Activated CD4-positive, alpha-beta T cell treated with anti-CD3 and anti-CD28 coated beads, Interleukin-10, Interleukin-2, amounts not matched to agents 100 ng/mL and 50 ng/mL, durations not matched to agents 16 hours and 8 hours (primary cell): Measurements from ENCODE around the gene BOK.
A peak's percentile ranks its signal among the peaks of the same experiment; 100 is the strongest.

Source experiments
- DNase-seq: peaks from one replicate; pipeline ENCODE4 v3.0.0-alpha.2; 2020

BOK gene

DNA sequence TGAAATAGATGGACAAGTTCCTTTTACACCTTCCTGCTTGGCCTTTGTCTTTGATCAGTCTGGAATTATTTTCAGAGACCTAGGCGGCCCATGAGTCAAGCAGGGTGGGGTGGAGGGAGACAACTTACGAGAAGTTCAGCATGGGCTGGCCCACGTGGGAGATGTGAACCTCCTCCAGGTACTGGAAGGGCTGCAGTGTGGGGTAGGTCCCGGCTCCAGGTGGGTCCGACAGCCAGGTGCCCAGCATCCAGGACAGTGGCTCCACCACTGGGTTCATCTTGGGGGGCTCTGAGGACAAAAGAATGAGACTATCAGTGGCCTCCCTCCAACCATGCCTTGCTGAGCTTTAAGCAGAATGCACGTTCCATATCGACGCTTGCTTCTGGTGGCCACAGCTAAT, 47.6 kb downstream of the BOK start:
- no peak for DNase-seq

GRCh38 chr2:241607162-241607885, 48.8 kb downstream of the BOK start:
- DNase-seq = no peak

- DNase-seq = no peak
Measured at GRCh38 chr2:241608881-241609280, 50.3 kb downstream of the BOK start.

DNA sequence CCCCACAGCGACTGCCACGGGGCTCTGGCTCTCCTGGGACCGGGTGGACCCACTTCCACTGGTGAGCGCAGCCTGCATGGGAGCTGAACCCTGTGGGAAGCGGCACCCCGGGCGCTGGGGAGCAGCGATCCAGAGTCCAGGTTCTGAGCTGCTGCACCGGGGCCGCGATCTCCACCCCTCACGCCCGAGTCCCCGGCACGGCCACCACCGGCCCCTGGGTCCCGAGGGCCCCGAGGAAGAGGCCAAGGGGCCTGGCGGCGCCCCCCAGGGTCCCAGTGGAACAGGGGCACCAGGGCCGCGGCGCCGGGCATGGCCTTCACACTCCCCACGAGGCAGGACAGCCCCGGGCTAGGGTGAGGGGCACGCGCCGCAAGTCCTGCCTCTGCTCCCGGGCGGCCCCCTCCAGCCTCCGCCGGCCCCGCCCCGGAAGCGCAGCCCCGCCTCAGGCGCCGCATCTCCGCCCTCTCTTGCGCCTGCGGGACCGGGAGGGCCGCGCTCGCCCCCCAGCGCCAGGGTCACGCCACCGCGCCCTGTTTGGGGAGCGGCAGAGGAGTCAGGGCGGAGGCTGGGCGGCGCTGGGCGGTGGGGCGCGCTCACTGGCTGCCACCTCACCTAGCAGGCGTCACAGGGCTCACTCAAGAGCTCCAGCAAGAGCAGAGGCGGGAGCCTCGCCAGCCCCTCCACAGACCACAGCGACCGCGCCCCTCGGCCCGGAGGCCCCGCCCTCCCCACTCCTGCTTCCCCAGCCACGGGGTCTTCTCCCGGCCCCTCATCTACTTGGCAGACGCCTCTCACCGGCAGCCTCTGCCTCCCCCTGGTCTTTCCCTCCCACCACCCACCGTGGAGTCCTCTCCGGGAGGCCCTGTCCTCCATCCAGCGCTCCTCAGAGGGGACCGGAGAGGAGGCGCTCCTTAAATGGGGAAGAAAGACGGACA, 51.6 kb downstream of the BOK start:
- DNase-seq = peak; percentile 94

- DNase-seq = no peak
Measured at GRCh38 chr2:241611062-241611461, 52.5 kb downstream of the BOK start.

DNA sequence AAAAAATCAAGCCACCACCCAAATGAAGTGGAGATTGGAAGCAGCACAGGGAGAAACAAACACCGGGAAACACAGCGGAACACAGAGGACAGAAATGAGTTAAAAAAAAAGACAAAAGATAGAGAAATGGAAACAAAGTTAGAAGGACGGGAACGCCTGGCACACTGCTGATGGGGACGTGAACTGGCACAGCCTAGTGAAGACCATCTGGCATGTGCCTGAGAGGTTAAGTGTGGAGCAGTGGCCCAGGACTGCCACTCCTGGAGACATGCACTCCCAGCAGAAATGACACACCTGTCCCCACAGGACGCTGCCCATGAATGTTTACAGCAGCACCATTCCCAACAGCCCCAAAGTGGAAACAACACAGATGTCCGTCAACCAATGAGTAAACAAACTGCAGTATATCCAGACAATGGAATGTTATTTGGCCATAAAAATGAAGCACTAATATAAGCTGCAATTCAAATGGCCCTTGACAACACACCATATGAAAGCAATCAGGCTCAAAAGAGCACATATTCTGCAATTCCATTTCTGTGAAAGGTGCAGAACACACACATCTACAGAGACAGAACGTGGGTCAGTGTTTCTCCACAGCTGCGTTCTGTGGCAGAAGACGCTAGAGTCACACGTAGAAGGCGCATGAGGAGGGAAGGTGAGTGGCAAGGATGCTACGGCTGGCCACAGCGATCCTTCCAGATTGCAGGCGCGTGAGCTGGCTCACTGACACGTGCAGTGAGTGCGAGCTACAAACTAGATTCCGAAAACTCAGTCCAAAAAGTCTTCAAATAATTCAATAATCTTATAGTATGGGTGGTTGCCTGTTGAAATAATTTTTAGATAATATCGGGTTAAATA, 53.8 kb downstream of the BOK start:
- no peak for DNase-seq

GRCh38 chr2:241613017-241613780, 54.7 kb downstream of the BOK start:
- no peak for DNase-seq

- DNase-seq = no peak
Measured at GRCh38 chr2:241615041-241615440, 56.5 kb downstream of the BOK start.

GRCh38 chr2:241615522-241616052, 57.0 kb downstream of the BOK start:
- DNase-seq = no peak

DNA sequence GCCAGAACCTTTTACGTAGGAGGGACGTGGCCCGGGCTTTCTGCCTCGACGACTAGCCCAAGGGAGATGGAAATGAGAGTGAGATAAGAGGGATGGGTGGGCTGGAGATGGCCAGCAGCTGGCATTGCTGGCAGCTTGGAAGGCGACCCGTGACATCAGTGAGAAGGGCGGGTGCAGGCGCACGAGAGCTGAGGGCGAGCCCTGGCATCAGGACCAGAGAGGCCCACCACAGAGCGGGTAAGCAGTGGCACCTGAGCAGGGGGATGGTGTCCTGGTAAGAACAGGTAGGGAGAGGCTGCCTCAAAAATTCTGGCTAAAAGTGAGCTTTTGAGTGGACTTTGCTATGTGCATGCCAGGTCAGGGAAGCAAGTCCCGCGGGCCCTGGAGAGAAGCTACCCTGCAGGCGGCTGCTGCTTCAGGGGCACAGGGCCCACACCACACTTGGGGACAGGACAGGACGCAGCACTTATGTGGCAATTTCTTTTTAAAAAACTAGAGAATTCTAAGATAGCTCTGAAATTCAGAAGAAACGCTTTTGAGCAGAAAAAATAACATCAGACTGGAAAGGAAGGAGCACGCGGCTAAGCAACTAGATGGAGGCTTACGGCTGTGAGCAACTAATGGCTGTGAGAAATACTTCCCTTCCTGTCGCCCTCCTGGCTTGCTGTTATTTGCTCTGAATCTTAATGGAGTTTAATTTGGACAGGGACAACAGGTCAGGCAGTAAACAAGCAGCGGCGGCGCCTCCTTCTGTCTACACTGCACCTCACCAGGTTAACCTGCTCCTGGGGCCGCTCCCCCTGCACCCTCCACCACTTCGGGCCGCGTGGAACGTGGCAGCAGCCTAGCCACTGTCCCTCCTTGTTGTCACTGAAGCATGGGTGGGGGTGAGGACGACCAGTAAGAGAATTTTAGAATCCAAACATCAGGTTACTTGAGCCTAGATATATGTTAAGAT, 57.9 kb downstream of the BOK start:
- no peak for DNase-seq

DNA sequence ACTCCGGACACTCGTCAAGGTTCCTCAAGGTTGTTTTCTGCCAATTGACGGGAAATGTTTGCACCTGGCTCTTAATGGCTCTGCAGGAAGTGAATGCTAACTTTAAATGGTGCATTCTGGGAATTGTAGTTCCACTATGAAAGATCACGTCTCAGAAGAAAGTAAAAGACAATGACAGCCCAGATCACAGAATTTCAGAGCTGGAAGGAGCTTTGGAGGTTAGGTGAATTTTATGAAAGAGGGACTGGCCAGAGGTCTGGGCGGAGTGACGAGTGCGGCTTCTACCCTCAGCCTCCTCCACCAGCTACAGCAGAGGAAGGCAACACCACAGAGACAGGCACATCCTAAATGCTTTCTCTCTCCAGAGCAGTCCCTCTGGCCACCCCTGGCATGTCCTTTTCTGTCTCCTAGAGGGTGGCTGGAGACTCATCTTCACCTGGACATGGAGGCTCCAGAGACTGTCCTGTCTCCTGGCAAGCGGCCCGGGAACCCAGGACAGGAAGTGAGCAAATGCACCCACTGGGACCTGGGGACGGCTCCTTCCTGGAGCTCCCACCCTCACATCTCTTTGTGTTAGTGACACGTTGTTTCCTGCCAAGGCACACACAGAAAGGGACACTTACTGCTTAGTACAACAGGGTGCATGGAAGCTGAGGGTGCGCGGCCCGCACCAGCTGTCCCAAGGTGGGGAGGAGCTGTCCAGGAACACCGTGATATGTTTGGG, 59.0 kb downstream of the BOK start:
- DNase-seq = peak; percentile 55

DNA sequence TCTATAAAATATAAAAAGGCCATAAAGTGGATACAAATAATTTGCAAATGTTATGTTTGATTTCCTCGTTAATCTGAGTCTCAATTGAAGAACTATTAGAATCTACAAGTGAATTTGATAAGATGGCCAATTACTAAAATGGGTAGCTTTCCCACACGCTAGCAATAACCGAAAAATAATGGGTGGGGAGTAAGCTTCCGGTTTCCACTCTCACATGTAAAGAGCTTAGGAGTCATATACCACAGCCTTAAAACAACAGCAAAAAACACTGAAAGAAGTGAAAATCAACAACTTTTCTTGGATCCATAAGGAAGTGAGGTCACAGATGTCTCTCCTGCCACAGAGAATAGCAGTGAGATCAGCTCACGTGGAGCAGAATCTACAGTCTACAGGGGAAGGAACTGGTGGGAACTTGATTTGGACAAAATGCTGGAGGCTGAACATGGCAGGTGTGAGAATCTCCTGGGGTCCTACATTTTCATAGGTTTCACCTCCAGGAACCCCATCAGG, 59.8 kb downstream of the BOK start:
- peak; percentile 38 for DNase-seq

DNA sequence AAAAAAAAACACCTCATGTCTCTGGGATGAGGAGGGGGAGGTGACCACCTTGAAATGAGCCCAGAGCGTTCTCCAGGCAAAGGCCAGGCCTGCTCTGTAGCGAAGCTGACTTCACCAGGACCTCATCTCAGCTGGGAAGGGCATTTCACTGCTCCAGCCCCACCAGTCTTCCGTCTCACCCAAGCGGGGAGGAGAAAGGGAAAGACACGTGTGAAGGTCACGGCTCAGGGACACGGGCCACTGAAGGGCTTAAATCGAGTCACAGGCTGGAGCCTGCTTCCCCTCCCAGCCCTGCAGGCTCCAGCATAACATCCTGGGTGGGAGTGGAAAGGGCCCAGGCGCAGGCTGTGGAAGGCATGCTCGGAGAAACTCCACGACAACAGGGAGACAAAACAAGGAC, 60.3 kb downstream of the BOK start:
- no peak for DNase-seq

DNA sequence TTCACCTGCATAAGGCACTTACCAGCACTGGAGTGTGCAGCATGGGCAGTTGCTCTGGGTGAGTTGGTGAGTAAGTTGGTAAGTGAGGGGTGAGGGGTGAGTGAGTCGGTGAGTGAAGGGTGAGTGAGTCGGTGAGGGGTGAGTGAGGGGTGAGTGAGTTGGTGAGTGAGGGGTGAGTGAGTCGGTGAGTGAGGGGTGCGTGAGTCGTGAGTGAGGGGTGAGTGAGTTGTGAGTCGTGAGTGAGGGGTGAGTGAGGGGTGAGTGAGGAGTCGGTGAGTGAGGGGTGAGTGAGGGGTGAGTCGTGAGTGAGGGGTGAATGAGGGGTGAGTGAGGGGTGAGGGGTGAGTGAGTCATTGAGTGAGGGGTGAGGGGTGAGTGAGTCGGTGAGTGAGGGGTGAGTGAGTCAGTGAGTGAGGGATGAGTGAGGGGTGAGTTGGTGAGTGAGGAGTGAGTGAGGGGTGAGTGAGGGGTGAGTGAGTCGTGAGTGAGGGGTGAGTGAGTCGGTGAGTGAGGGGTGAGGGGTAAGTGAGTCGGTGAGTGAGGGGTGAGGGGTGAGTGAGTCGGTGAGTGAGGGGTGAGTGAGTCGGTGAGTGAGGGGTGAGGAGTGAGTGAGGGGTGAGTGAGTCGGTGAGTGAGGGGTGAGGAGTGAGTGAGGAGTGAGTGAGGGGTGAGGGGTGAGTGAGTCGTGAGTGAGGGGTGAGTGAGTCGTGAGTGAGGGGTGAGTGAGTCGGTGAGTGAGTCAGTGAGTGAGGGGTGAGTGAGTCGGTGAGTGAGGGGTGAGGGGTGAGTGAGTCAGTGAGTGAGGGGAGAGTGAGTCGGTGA, 61.3 kb downstream of the BOK start:
- peak; percentile 34 for DNase-seq

GRCh38 chr2:241620419-241620769, 61.8 kb downstream of the BOK start:
- DNase-seq = peak; percentile 88
